Ishikawa (cell line): ENCODE measurements around the gene ATP2B2.

Experiments
- CREB1 ChIP-seq: IDR thresholded peaks from 2 replicates; pipeline ENCODE4 v1.6.1; 2012; ENCODE audit warnings: low read depth
- RAD21 ChIP-seq: IDR thresholded peaks from 2 replicates; pipeline ENCODE4 v1.6.1; 2012; ENCODE audit warnings: low read depth
- TAF1 ChIP-seq: IDR thresholded peaks from 2 replicates; pipeline ENCODE4 v1.6.1; 2012; ENCODE audit warnings: low read depth, mild to moderate bottlenecking

DNA sequence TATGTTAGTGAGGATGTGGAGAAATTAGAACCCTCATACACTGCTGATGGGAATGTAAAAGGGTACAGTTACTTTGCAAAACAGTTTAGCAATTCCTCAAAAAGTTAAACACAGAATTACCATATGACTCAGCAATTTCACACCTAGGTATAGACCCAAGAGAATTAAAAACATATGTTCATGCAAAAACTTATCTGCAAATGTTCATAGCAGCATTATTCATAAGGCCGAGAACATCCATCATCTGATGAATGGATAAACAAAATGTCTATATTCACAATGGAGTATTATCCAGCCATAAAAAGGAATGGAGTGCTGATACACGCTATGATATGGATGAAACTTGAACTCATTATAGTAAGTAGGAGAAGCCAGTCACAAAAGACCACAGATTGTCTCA lies 194.8 kb downstream of the ATP2B2 start:
- TF ChIP-seq RAD21 (no peak), CREB1 (no peak), TAF1 (no peak)
